HG03108 (cell line): ENCODE measurements around the gene ASS1.

Experiments
- ATAC-seq: cut with Tn5 transposase; IDR thresholded peaks from one replicate; pipeline ENCODE4 v1.9.1; 2021; ENCODE audit warnings: moderate library complexity; ENCODE audit not compliant: unreplicated experiment

ASS1 gene

DNA sequence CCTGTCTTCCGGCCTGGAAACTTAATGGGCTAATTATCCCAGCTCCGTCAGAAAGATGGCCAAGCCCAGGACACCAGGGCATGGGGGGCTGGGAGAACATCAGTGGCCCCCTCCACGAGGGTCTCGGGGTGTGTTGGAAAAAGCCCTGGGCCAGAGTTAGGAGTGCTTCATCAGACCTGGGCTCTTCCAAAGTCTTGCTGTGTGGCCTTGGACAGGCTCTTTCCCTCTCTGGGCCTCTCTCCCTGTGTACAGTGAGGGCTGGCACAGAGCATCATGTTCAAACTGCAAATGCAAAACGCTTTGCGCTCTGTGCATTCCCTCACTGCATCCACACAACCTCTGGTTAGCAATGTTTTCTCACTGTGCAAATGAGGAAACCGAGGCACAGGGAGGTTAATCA lies 48.3 kb downstream of the ASS1 start:
- ATAC-seq, result no peak

DNA sequence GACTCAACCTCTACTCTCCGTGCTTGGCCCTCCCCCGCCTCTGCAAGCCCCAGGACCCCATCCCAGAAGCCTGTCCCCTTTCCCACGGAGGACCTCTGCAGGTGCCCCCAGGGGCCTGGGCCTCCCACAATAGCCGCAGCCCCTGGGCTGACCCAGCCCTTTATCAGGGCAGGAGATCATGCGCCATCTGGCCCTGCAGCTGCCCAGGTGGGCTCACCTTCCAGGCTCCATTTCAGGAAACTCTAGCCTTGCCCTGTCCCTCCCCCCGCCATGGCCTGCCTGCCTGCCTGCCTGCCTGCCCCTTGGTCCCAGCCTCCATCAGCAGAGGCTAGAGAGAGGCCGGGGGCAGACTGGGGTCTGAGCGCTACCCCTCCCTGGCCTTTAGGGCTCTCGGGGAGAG lies 48.7 kb downstream of the ASS1 start:
- no peak for ATAC-seq

DNA sequence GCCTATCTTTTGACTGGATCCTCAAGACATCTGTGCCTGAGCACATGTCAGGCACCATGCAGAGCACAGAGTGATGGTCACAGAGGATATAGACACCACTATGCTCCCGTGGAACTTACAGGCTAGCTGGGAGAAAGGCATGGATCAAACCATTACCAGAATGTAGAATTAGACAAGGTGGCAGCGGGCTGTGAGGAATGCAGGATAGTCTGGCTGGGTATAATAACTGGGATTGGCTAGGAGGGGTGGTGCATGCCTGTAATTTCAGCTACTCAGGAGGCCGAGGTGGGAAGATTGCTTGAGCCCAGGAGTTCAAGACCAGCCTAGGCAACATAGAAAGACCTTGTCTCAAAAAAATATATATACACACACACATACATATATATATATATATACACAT lies 50.3 kb downstream of the ASS1 start:
- no peak for ATAC-seq

DNA sequence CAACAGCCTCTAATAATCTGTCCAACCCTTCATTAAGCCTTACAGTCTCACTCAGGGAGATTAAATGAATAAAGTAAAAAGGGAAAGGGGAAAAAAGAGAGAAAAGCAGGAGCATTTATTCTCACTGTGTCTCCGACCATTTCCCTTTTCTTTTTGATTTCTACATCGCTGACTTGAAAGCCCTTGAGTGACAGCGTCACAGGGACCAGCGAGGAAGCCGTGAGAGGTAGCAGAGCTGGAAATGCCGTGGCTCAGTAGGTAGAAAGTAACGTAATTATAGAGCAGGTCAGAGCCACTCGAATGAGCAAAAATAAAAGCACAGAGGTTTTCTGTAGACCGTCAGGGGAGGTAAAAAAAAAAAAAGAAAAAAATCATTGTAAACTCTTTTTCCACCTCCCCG lies 52.4 kb downstream of the ASS1 start:
- no peak for ATAC-seq

DNA sequence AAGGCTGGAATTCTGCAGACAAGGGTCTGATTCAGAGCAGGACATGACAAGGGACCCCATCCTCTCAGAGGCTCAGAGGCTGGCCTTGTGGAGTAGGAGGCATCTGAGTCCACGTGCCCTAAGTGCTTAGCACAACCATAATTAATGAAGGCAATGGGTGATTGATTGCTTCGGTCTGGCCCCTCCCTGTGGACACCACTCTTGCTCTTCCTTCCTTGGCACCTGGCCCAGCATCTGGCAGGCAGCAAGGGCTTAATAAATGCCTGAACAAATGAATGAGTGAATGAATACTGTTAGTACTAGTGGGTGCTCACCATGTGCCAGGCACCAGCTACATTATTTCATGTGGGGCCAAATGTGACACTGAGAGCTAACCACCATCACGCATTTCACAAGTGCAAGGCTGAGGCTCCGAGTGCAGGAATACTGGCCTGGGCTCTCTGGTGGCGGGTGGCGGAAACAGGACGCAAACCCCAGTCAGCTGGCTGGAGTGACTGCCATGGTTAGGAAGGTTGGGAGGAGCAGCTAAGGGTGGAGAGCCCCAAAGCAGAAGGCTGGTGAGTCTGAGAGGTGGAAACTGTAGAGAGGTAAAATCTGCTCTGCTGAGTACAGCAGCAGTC lies 53.6 kb downstream of the ASS1 start:
- no peak for ATAC-seq

DNA sequence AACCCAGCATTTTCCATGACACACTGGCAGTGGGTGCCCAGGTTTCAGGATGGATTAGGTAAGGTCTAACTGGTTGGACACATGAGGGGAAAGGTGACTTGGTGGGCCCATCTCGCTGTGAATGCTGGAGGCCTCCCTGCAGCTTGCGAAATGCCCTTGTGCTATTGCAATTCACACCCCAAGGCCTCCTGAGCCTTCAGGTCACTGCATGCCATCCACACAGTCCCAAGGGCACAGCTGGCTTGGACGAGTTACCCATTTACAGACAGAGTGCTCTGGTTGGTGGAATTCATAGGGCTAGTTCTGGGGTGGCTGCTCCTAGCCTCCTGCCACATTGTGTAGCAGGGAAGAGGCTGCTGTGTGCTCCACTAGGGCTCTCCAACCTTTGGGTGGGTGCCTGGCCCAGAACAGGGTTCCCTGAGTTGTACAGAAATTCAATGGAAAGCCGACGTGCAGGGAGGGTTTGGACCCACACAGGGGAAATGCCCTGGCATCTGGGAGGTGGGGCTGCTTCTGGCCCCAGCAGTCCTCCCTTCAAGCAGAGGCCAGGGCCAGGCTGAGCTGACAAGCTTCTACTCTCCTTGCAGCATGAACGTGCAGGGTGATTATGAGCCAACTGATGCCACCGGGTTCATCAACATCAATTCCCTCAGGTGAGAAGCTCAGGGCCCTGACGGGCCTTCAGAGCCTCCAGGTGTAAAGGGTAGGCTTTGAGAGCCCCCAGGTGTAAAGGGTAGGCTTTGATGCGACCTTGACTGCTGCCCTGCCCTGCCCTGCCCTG lies 54.3 kb downstream of the ASS1 start:
- no peak for ATAC-seq

DNA sequence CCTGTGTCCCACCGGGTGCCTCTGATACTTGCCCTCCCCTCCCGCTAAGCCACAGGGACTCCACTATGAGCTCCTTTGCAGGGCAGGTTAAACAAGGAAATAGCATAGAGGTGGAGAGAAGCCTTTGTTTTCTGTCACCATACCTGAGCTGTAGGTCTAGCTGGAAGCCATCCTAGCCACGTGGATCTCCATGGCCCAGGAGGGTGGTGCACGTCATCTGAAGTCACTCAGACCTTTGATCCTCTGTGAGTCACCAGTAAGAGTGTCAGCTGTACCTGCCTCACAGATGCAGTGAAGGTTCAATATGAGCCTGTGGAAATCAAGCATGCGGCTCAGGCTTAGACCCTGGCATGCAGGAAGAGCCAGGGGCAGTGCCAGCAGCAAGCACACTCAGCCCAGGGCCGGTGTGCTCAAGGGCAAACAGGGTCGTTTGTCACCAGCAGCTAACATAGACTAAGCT lies 55.1 kb downstream of the ASS1 start:
- no peak for ATAC-seq

DNA sequence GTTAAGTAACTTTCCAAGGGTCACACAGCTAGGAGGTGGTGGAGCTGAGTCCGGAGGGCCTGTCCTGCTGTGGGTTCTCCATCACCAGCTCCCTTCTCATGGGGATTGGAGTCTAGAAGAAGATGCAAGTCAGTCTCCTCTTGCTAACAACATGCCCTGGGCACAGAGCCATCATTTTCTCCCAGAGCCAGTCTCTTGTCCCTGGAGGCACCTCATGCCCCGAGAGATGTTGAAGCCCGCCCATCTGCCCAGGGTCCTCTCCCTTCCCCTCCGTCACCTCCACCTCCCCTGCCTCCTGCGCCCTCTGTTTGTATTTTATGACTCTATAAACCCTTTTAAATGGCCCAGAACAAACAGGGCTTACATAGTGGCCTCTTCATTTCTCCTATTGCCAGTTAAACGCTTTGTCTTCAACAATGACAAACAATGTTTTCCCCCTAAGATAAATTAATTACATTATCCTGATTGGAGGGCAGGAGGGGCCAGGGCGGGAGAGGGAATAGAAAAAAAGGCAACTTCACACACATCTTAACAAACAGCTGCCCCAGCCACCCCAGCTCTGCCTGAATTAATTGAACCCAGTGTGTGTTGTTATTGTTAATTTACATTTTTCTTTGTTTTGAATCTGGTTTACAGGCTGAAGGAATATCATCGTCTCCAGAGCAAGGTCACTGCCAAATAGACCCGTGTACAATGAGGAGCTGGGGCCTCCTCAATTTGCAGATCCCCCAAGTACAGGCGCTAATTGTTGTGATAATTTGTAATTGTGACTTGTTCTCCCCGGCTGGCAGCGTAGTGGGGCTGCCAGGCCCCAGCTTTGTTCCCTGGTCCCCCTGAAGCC lies 55.8 kb downstream of the ASS1 start:
- ATAC-seq, result no peak

DNA sequence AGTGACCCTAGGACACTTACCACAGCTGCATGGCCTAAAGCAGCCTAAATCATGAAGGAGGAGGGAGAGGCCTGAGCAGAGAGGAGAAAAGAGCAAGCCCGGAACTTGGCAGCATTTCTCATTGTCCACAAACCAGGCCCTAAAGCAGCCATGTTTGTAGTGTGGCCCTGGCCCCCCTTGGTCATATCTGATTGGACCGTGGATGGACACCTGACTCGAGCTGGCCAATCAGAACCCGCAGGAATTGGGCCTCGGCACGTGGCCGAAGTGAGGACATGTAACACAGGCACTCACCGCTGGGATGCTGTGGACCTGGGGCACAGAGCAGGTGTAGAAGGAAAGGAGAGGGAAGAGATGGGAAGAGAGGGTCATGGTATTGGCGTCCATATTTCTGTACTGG lies 56.9 kb downstream of the ASS1 start:
- no peak for ATAC-seq

DNA sequence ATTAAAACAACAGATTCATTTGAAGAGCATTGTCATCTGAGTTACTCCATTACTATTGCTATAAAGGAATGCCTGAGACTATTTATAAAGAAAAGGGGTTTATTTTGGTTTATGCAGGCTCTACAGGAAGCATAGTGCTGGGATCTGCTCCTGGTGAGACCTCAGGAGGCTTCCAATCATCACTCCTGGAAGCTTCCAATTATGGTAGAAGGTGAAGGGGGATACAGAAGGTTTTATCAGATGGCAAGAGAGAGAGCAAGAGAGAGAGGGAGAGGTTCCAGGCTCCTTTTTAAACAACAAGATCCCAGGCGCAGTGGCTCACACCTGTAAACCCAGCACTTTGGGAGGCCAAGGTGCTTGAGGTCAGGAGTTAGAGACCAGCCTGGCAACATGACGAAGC lies 63.5 kb downstream of the ASS1 start:
- no peak for ATAC-seq

DNA sequence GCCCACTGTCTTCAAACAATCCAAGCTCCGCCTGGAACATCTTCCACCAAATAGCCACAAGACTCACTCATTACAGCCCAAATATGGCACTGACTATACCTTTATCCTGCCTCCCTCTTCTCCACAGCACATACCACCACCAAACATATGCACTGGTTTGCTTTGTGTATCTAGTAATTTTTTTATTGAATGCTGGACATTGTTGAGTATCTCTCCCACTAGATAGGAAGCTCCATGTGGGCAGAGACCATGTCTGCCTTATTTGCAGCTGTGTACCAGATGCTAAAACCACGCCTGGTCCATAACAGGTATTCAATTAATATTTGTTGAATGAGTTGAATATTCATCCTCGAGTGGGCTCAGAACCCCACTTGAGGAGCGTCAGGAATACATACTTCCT lies 67.4 kb downstream of the ASS1 start:
- no peak for ATAC-seq

DNA sequence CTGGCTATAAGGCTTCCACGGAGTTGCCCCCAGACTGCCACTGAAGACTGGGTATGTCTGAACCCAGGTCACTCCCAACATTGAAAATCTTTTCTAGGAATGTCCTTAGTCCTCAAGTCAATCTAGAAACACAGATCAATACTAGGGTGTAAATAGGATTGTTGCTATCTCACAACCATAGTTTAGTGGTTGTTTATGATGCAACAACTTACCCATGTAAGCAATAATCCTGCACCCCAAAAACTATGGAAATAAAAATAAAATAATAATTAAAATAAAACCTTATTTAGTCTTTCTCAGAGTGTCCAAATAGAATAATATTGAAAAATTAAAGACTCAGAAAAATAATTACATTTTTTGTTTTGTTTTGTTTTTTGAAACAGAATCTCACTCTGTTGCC lies 68.3 kb downstream of the ASS1 start:
- no peak for ATAC-seq

DNA sequence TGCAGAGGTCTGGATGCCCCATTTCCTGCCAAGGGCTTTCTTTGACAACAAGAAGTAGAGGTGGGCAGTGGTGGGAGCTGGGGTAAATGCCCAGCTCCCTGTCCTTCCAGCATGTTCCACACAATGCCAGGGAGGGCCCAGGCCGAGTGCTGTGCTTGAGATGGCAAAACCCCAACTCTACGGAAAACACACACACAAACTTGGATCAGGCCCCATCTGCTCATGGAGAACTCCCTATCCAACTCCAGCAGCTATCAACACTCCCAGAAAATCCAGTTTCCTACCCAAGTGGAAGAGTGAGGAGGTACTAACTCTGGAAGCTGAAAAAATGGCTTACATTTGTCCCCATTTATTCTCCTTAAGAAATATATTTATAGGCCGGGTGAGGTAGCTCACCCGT lies 73.5 kb downstream of the ASS1 start:
- no peak for ATAC-seq

DNA sequence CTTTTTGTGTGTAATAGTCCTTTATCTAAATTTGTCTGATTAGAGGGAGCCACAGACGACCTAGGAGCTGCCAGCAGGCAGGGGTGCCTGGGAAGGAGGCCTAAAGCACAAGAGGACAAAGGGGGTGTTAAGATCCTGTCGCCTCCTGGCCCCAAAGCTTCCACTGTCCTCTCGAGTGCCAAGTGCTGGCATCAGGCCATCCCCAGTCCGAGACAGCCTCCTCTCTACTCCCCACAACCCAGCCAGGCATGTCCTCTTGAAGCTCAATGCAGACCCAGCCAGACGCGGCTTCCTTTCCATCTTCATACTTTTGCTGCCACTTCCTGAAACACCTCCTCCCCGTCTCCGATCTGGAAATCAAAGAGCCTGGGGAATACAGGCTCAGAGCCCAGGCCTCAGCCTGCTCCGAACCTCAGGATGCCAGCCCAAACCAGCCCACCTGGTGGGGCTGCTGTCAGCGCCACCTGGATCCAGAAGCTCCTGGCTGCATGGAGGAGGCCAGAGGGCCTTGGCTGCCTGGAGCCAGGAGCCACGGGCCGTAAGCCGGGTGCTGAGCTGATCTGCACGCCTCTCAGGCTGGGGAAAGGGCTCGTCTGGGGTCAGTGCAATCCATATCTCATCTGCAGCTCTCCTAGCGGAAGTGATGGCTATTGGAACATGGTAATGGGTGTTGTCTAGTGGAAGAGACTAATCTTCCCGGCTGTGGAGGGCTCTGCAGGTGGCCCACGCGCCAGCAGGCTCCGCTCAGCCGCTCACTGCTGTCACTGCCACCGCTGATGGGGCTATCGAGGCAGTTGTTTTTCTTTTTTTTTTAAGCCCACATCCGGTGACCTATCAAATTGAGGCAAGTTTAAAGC lies 74.4 kb downstream of the ASS1 start:
- no peak for ATAC-seq

DNA sequence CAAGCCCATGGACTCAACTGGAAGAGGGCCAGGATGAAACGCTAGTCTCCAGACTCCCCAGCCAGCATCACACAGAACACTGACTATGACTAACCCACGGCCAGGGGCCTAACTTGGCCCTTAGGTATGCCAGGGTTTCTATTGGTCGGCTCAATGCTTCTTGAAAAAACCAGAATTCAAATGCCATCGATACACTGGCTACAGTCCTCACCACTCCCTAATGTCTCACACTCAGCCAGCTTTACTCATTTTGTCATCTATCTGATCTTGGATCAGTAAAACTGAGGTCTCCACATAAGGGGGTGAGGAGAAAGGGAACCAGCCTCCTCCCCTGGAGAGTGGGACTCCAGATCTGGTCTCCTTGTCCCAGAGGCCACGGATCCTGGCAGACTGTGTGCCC lies 75.2 kb downstream of the ASS1 start:
- no peak for ATAC-seq

DNA sequence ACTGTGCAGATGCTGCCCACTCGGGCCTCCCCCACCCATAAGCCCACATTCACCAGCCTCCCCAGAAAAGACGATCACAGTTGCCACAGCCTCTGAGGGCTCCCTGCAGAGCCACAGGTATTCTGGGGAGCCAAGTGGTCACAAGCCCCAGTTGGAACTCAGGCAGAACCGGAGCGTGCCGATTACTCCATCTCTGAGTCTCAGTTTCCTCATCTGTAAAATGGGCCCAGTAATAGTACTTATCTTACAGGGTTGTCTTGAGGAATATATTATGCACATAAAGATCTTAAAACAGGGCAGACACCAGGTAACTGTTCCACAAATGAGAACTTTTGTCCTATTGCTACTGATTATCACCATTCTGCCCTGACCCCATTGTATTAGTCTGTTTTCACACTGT lies 77.0 kb downstream of the ASS1 start:
- ATAC-seq, result no peak

DNA sequence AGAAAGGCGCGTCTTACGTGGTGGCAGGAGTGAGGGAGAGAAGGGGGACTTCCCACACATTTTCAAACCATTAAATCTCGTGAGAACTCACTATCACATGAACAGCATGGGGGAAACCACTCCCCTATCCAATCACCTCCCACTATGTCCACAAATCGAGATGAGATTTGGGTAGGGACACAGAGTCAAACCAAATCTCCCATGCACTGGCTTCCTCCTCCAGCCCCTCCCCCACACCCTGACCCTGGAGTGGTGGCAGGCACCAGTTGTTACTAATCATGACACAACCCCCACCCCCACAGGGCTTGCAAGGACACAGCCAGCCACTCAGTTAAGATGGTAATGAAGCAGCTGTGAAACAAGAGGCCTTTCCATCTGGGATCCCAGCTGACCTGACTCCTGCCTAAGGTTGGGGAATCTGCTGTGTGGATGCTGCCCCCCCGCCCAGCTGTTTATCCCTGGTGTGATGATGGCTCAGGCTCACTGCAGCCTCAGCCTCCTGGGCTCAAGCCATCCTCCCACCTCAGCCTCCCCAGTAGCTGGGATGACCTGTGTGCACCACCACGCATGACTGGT lies 77.6 kb downstream of the ASS1 start:
- no peak for ATAC-seq

DNA sequence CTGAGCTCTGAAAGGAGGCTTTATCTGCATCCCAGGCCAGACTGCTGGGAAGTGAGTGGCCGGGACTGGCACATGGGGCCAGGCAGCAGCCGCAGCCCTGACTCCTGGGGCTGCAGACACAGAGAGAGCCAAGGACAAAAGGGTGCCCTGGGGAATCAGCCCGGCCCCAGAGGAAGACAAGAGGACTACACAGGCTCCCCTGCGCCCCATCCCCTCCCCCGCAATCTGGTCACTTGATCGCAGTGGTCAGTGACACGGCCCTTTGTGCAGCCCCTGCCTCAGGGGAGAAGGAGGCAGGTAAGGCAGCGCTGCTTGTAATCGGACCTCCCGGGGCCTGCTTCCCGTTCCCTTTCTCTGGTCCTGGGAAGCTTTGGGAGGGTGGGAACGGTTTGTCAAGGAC lies 79.2 kb downstream of the ASS1 start:
- ATAC-seq, result no peak

DNA sequence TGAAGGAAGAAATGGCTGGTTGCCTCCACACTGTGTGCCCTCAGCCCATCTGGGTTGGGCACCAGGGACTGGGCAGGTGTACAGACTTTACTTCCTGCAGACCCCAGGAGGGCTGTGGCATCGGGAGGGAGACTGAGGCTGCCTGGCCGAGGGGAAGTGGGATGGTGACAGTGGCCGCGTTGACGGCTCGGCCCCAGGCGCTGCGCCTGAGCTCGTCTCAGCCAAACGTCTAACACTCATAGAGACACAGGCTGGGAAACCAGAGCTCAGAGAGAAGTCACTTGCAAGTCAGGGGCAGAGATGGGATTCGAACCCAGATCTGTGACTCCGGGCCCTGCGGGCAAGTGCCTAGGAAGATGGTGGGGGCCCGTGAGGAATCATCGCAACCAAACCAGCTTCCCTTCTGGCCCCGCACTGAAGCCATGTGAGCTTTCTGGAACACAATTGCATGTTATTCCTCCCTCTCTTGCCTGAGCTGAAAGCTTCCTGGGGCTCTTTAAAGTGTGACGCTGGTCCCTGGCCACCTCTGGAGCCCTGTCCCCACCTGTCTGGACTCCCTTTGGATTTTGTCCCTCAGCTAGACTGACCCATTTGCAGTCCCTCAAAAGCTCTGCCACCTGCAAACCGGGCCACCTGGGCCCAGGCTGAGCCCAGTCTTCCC lies 81.6 kb downstream of the ASS1 start:
- no peak for ATAC-seq
